ENCODE data around the gene ACAP3. TPM values are rescaled to one million over a fixed set of nuclear protein-coding genes. Genes with fewer than 3 reads are reported as not detected.

The ACAP3 gene
- total RNA-seq, 4 donors from 2014 or later: 78.1 to 156 (median 110) TPM

DNA sequence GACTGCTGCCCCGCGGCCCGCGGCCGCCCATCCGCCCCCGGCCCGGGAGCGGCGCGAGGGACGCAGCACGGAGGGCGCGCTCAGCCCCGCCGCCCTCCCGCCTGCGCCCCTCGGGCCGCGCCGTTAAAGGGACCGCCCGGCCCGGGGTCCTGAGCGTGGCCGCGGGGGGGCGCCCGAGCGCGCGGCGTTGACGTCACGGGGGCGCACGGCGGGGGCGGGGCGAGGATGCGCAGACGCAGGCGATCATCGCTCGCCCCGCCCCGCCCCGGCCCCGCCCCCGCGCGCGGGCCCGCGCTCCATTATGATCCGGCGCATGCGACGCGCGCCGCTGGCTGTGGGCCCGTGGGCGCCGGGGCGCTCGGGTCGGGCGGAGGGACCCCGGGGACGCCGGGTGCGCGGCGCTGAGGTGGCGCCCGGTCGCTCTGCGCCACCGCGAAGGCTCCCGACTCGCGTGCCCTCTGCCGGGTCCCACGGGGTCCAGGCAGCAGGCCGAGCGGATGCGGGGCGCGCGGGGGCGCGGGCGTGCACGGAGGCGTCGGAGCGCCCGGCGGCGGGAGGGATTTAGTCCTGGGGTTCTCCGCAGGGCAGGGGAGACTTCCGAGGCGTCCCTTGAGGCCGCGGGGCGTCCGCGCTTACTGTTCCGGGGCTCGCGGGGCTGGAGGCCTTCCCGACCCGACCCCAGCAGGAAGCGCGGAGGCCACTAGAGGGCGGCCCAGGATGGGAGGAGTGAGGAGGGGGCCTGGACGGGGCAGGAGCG is 41.7 kb upstream of the ACAP3 start, which contains the start of gene DVL1:
TSS of gene DVL1 (minus strand) at position 163 of the 757 bp plus-strand sequence. CDS start 353 bp downstream, outside the sequence.
- peaks cover 4 to 71% (median 19%) of the 10 kb centered on the region in 4 donors for H3K4me1 ChIP-seq
- peaks cover 0 to 7% (median 0%) of the 10 kb centered on the region in 3 donors for H3K36me3 ChIP-seq
- peak within 1 kb of the TSS; percentile 80 to 96 (median 90) for H3K4me3 ChIP-seq
- TF ChIP-seq, protein P1, sequence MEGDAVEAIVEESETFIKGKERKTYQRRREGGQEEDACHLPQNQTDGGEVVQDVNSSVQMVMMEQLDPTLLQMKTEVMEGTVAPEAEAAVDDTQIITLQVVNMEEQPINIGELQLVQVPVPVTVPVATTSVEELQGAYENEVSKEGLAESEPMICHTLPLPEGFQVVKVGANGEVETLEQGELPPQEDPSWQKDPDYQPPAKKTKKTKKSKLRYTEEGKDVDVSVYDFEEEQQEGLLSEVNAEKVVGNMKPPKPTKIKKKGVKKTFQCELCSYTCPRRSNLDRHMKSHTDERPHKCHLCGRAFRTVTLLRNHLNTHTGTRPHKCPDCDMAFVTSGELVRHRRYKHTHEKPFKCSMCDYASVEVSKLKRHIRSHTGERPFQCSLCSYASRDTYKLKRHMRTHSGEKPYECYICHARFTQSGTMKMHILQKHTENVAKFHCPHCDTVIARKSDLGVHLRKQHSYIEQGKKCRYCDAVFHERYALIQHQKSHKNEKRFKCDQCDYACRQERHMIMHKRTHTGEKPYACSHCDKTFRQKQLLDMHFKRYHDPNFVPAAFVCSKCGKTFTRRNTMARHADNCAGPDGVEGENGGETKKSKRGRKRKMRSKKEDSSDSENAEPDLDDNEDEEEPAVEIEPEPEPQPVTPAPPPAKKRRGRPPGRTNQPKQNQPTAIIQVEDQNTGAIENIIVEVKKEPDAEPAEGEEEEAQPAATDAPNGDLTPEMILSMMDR (IDR thresholded peaks at IDR 0.05): peak; percentile 30 to 66 (median 52)
- TF ChIP-seq POLR2A (IDR thresholded peaks at IDR 0.05): peak in 1 of 2 donors; percentile 63
- no peaks in the 10 kb centered on the region for H3K9me3 ChIP-seq
- peak within 1 kb of the TSS; percentile 85 to 93 (median 91) for H3K27ac ChIP-seq
- peak; percentile 66 to 82 (median 81) for DNase-seq
- H3K27me3 ChIP-seq: no peaks in the 10 kb centered on the region

DNA sequence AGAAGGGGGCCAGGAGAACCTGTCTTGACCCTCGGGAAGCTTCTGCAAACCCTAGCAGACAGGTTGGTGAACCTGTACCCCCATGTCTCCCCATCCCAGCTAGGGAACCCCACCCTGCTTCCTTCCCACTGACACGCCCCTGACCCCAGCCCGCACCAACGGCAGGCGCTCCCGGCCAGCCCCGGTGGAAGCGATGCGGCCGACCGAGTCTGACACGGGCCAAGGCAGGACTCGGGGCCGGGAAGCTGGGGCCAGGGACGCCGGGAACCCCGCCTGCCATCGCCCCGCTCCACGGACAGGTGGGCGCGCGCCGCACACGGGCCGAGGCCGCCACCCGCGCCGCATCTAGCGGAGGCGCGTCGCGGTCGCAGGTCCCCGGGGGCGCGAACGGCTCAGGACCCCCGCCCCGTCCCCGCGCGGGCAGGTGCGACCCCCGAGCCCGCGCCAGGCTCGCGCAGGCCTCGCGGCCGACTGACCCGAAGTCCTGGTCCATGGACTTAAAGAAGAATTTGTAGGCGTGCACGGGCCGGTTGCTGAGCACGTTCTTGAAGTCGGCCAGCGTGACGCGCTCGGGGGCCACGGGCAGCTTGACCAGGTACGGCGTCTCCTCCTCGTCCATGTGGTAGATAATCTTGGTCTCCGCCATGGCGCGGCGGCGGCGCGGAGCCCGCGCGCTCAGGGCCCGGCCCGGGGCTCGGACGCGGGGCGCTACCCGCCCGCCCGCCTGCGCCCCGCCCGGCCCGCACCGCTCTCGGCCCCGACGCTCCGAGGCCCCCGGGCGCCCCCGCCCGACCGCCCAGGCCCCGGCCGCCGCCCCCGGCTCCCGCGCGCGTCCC is 40.9 kb upstream of the ACAP3 start:
- peaks cover 4 to 70% (median 17%) of the 10 kb centered on the region in 4 donors for H3K4me1 ChIP-seq

DNA sequence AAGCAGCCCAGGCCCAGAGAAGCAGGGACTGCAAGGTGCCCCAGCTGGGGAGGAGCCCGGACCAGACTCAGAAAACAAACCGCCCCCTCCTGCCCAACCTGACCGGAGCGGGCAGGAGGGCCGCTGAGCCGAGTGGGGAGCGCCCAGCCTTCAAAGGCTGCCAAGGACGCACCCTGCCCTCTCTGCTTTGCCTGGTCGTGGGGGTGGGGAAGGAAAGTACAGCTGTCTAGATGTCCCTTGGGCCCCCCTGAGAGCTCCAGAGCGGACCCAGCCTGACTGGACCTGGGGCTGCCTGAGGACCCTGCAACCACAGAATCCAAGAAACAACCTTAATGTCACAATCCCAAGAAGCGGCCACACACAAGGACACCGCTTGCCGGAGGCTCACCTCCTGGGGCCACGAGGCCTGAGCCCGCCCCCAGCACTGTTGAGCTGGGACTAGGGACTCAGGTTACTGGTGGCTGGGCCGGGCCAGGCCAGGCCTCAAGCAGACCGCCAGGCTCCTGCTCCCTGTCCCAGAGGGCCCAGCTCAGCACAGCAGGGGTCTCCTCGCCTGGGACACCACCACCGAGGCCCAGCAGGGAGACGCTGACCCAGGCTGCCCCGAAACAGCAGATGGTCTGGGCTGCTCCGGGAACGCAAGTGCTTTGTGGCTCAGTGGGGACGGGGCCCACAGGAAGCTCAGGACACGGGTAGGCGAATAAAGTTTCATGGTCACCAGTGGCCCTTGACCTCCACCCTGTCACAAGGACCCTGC is 40.1 kb upstream of the ACAP3 start:
- no peaks in the 10 kb centered on the region for H3K9me3 ChIP-seq
- peak in 2 of 3 donors; percentile 72 to 81 for DNase-seq
- TF ChIP-seq POLR2A (IDR thresholded peaks at IDR 0.05): no peak
- TF ChIP-seq, protein P1 (IDR thresholded peaks at IDR 0.05): no peak
- H3K36me3 ChIP-seq: no peaks in the 10 kb centered on the region
- H3K4me1 ChIP-seq: peaks cover under 1 to 62% (median 13%) of the 10 kb centered on the region in 4 donors
- no peaks in the 10 kb centered on the region for H3K27me3 ChIP-seq
- peak overlapping the region; percentile 54 to 92 (median 72) for H3K27ac ChIP-seq
- H3K4me3 ChIP-seq: peak overlapping the region; percentile 58 to 93 (median 90)

More for the DNA sequence above, 40.9 kb upstream of the ACAP3 start:
- no peak for DNase-seq
- peak overlapping the region; percentile 58 to 93 (median 90) for H3K4me3 ChIP-seq
- no peak for TF ChIP-seq POLR2A (IDR thresholded peaks at IDR 0.05)
- TF ChIP-seq, protein P1 (IDR thresholded peaks at IDR 0.05): no peak
- H3K27ac ChIP-seq: peak overlapping the region; percentile 54 to 92 (median 72)
- no peaks in the 10 kb centered on the region for H3K36me3 ChIP-seq
- no peaks in the 10 kb centered on the region for H3K9me3 ChIP-seq
- no peaks in the 10 kb centered on the region for H3K27me3 ChIP-seq

DNA sequence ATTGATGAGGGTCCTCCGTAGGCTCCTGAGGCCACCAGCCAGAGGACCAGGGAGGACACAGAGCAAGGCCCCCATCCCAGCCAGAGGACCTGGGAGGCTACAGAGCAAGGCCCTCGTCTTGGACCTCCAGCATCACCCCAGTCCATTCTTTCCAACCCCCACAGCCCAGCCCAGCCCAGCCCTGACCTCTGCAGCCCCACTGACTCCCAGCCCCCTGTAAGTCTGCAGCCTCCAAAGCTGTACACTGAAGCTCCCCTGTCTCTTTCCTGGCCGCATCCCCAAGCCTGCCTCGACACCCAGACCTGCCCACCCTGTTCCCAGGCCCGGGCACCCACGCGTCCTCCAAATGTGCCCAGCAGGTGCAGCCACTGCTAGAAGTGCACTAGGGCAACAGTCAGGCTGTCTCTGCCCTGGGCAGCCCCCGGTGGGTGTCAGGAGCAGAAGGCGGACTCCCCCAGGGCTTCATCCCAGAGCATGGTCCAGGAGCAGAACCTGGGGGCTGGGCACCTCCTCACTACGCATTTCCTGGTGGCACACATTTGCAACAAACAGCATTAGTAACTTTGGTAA is 39.4 kb upstream of the ACAP3 start:
- H3K36me3 ChIP-seq: peaks cover 0 to under 1% (median 0%) of the 10 kb centered on the region in 3 donors
- no peaks in the 10 kb centered on the region for H3K9me3 ChIP-seq
- peak overlapping the region in 2 of 4 donors; percentile 81 to 92 for H3K27ac ChIP-seq
- H3K4me3 ChIP-seq: peak overlapping the region in 2 of 4 donors; percentile 88 to 93
- no peaks in the 10 kb centered on the region for H3K27me3 ChIP-seq
- no peak for TF ChIP-seq POLR2A (IDR thresholded peaks at IDR 0.05)
- TF ChIP-seq, protein P1 (IDR thresholded peaks at IDR 0.05): no peak
- H3K4me1 ChIP-seq: peaks cover 0 to 55% (median 13%) of the 10 kb centered on the region in 4 donors
- DNase-seq: no peak

Measured in Peyer's patch (tissue), 4 donors.